Peyer's patch (tissue), 4 donors: ENCODE data around the gene MINAR1.

Experiments
- CTCF ChIP-seq, 6 experiments: fragments of 450-650 bp in 4 of 6; fragments of 200-600 bp in 2 of 6; sonication (generic) in 1 of 6; IDR thresholded peaks; one replicate each; pipeline ENCODE4 v1.5.1; 2017 to 2019; ENCODE audit warnings: antibody characterized with exemption in 6 of 6, mild to moderate bottlenecking in 3 of 6, moderate library complexity in 1 of 6
- POLR2A ChIP-seq, 2 donors: fragments of 450-650 bp; IDR thresholded peaks; one replicate each; pipeline ENCODE4 v1.5.1; 2017; ENCODE audit warnings: antibody characterized with exemption in 2 of 2, mild to moderate bottlenecking in 2 of 2, moderate library complexity in 2 of 2

- no peak for TF ChIP-seq CTCF (IDR thresholded peaks at IDR 0.05)
- TF ChIP-seq POLR2A (IDR thresholded peaks at IDR 0.05), result no peak
These were observed 25.9 kb upstream of the MINAR1 start for GRCh38 chr15:79406210-79406609.
